PC-9 (cell line): Measurements from ENCODE around the gene SLC27A4.

ENCODE experiments used
- EZH2 ChIP-seq: fragments of 200-600 bp; sonication (generic); IDR thresholded peaks from 2 replicates; pipeline ENCODE4 v1.8.0; 2017; ENCODE audit warnings: antibody characterized with exemption, low read depth
- TF ChIP-seq, protein P1 (sequence below): fragments of 200-600 bp; sonication (generic); conservative IDR thresholded peaks from 2 replicates; pipeline ENCODE4 v1.6.1; 2017; ENCODE audit warnings: mixed run types, antibody characterized with exemption, mild to moderate bottlenecking, moderate library complexity

DNA sequence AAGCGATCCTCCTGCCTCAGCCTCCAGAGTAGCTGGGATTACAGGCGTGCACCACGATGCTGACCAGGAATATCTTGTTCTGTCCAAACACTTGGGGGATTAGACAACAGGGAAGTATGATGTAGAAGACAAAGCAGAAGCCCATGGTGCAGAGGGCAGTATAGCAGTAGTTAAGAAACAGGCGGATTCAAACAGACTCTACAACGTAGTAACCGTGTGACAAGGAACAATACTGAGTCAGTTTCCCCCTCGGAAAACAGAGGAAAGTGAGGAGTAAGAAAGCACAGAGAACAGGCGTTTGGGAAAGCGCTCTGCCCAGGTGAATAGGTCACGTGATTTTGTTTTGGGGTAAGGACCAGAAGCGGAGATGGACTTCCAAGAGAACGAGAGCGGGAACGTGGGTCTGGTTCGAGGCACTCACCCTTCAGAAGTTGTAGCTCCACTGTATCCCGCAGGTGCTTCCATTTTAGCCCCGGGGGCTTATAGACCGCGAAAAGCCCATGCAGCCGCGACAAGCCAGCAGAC, 18.4 kb upstream of the SLC27A4 start:
- TF ChIP-seq, protein P1, sequence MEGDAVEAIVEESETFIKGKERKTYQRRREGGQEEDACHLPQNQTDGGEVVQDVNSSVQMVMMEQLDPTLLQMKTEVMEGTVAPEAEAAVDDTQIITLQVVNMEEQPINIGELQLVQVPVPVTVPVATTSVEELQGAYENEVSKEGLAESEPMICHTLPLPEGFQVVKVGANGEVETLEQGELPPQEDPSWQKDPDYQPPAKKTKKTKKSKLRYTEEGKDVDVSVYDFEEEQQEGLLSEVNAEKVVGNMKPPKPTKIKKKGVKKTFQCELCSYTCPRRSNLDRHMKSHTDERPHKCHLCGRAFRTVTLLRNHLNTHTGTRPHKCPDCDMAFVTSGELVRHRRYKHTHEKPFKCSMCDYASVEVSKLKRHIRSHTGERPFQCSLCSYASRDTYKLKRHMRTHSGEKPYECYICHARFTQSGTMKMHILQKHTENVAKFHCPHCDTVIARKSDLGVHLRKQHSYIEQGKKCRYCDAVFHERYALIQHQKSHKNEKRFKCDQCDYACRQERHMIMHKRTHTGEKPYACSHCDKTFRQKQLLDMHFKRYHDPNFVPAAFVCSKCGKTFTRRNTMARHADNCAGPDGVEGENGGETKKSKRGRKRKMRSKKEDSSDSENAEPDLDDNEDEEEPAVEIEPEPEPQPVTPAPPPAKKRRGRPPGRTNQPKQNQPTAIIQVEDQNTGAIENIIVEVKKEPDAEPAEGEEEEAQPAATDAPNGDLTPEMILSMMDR, result no peak
- TF ChIP-seq EZH2, result no peak
